GM19238 (cell line): ENCODE results near the gene JAK1.
"Not testable (repeated sequence)": the region's sequence is repeated elsewhere in the genome, so short reads cannot be mapped to it uniquely, and the experiment has no call there.

ENCODE experiments used
- DNase-seq: peaks from one replicate; pipeline ENCODE4 v3.0.0; 2011; ENCODE audit warnings: low spot score; ENCODE audit not compliant: insufficient read length

The JAK1 gene

GRCh38 chr1:64950284-64950809 is 16.0 kb downstream of the JAK1 start:
- DNase-seq, result no peak

- no peak for DNase-seq
Observed at GRCh38 chr1:64948905-64949833, 17.2 kb downstream of the JAK1 start.

DNA sequence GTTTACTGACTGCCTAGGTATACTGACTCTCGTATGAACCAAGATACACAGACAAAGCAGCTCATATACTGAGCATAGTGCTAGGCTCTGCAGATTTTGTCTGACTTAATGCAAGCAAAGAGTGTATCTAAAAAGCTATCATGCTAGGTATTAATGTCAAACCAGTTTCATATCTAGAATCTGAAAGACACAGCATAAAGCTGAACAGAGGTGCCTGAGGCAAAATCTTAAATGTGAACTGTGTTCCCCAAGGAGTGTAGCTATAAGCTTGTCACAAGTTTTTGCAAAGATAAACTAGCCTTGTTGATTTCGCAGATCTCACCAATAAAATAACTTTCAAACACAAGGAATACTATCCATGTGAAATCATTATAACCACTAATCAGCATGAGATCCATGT is 18.1 kb downstream of the JAK1 start:
- DNase-seq, result no peak

DNA sequence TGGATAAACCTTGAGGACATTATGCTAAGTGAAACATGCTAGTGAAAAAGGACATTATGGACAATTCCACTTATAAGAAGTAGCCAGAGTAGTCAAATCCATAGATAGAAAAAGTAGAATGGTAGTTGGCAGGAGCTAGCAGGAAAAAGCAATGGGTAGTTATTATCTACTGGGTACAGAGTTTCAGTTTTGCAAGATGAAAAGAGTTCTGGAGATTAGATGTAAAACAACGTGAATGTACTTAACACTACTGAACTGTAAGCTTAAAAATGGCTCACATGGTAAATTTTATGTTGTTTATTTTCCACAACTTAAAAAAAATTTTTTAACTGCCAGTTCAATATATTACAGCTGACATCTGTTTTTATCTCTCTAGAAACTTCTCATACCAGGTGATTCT is 19.4 kb downstream of the JAK1 start:
- DNase-seq, result no peak

GRCh38 chr1:64944913-64945312 is 21.4 kb downstream of the JAK1 start:
- no peak for DNase-seq

GRCh38 chr1:64942675-64943074 is 23.7 kb downstream of the JAK1 start:
- no peak for DNase-seq

DNA sequence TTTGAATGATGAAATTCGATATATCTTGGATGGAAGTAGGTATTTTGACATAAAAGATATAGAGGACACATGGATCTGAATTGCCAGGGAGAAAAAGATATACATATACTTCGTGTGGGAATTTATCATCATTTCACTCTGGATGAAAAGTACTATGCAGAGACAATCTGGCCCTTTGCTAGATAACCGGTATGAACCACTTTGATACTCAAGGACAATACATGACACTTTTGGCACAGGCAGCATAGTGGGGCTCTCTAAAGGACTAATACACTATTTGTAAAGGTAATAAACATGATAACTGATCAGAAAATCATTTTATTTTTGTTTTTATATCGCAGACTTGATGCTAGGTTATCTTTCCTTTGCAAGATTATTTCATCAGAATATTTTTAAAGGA is 24.2 kb downstream of the JAK1 start:
- DNase-seq, result no peak

- DNase-seq, result no peak
Observed at GRCh38 chr1:64941461-64942117, 24.8 kb downstream of the JAK1 start.

DNA sequence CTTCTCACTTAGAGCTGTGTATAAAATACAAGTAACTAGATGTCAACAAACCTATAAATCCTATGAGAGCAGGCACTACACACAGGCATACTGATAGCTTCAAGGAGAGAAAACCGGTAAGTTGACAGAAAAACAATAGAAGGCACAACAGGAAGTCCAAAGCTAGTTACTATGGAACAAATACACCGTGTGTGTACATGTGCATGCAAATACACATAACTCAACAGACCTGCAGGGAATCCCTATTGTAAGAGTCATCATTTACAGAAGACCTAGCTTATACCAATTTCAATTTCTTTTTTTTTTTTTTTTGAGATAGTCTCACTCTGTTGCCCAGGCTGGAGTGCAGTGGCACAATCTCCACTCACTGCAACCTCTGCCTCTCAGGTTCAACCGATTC is 26.3 kb downstream of the JAK1 start:
- no peak for DNase-seq

GRCh38 chr1:64938991-64939390 is 27.4 kb downstream of the JAK1 start:
- no peak for DNase-seq

- DNase-seq, result no peak
Observed at GRCh38 chr1:64936956-64937355, 29.4 kb downstream of the JAK1 start.

GRCh38 chr1:64935551-64936155 is 30.7 kb downstream of the JAK1 start:
- DNase-seq, result no peak

GRCh38 chr1:64934878-64935275 is 31.5 kb downstream of the JAK1 start:
- no peak for DNase-seq

GRCh38 chr1:64934115-64934877 is 32.1 kb downstream of the JAK1 start:
- DNase-seq, result no peak

GRCh38 chr1:64933296-64934070 is 32.9 kb downstream of the JAK1 start:
- DNase-seq, result no peak

DNA sequence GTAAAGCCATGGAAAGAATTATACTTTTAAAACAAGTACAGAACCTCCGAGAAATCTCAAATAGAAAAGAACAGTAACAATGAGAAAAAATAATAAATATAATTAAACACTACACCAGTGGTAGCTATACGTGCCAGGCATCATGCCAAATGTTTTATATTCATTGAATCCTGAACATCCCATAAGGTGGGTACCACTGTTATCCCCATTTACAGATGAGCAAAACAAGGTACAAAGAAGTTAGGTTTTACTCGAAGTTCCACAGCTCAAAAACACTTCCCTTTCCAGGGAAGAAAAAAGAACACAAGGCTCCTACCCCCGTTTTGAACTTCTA is 33.4 kb downstream of the JAK1 start:
- no peak for DNase-seq

GRCh38 chr1:64930640-64931039 is 35.7 kb downstream of the JAK1 start:
- DNase-seq, result not testable (repeated sequence)

- DNase-seq, result no peak
Observed at GRCh38 chr1:64929221-64929620, 37.1 kb downstream of the JAK1 start.

- no peak for DNase-seq
Observed at GRCh38 chr1:64928325-64928724, 38.0 kb downstream of the JAK1 start.

DNA sequence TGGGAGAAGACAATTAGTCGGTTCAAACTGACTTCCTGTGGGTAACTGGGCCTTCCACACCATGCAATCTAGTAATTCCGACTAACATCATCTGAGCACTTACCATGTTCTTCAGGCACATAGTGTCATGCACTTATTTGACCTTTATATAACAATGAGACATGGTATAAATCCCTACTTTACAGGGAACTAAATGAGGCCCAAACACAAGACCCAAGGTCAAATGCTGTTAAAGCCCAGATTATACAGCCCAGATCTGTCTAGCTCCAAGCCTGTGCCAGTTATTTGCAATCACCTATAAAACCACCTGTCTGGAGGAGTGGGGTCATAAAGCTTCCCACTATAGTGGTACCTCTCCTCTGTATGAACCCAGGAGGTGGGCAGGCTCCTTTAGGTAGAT is 40.8 kb downstream of the JAK1 start:
- DNase-seq, result no peak

- no peak for DNase-seq
Observed at GRCh38 chr1:64923294-64923718, 43.0 kb downstream of the JAK1 start.
